HFF-Myc (cell line): ENCODE results near the gene POMZP3.
"Not testable (repeated sequence)": the region's sequence is repeated elsewhere in the genome, so short reads cannot be mapped to it uniquely, and the experiment has no call there.

ENCODE experiments used
- DNase-seq: peaks from one replicate; pipeline ENCODE4 v3.0.0-alpha.2; 2011; ENCODE audit warnings: low read depth; ENCODE audit errors: extremely low read depth
- H3K4me3 ChIP-seq: replicated peaks from 2 replicates; pipeline ENCODE4 v1.5.1; 2011; ENCODE audit warnings: low read depth, mild to moderate bottlenecking, control low read depth, low read length
- TF ChIP-seq, protein P1 (sequence below): IDR thresholded peaks from 2 replicates; pipeline ENCODE4 v1.5.1; 2012; ENCODE audit warnings: mild to moderate bottlenecking, low read depth, low read length, control low read depth; ENCODE audit errors: missing control alignments

POMZP3 gene

GRCh38 chr7:76626989-76627642 lies at the start of gene POMZP3:
POMZP3 (minus strand) TSS chr7:76627279; CDS start chr7:76626064, 1,215 bp downstream.
- not testable (repeated sequence) for DNase-seq
- H3K4me3 ChIP-seq = peak within 1 kb of the TSS; percentile 46

- not testable (repeated sequence) for DNase-seq, H3K4me3 ChIP-seq
Observed at GRCh38 chr7:76675783-76676182, 48.7 kb upstream of the POMZP3 start.

GRCh38 chr7:76673346-76673745 lies 46.3 kb upstream of the POMZP3 start:
- not testable (repeated sequence) for DNase-seq, H3K4me3 ChIP-seq

DNA sequence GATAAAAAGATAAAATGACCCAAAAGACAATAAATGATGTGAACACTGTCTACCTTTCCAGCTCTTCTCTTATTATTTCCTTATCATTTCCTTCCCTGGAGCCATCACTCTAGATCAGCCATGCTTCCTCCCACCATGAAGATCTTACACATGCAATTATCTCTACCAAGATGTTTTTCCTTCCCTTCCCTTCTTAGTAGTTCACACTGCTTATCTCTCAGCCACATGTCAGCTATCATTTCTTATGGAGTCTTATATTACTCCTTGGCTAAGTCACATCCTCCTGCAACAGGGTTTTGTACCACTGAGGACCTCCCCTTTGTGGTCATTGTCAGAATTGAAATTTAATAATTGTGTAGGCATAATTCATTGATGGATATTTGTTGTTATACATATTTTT lies 32.1 kb upstream of the POMZP3 start:
- DNase-seq, H3K4me3 ChIP-seq: not testable (repeated sequence)

GRCh38 chr7:76656425-76656824 lies 29.3 kb upstream of the POMZP3 start:
- DNase-seq, H3K4me3 ChIP-seq: not testable (repeated sequence)

DNA sequence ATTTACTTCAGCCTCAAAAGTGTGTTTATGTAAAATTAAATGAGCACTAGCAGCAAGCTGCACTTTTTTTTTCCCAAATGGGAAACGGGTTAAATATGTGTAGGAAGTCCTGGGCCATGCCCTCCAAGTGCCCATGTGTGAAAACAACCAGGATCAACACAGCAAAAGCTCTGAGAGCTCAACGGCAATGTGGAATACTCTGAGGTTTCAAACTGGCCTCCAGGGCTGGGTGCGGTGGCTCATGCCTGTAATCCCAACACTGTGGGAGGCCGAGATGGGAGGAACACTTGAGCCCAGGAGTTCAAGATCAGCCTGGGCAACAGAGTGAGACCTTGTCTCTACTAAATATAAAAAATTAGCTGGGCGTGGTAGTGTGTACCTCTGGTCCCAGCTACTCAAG lies 15.5 kb upstream of the POMZP3 start:
- H3K4me3 ChIP-seq, DNase-seq: not testable (repeated sequence)

DNA sequence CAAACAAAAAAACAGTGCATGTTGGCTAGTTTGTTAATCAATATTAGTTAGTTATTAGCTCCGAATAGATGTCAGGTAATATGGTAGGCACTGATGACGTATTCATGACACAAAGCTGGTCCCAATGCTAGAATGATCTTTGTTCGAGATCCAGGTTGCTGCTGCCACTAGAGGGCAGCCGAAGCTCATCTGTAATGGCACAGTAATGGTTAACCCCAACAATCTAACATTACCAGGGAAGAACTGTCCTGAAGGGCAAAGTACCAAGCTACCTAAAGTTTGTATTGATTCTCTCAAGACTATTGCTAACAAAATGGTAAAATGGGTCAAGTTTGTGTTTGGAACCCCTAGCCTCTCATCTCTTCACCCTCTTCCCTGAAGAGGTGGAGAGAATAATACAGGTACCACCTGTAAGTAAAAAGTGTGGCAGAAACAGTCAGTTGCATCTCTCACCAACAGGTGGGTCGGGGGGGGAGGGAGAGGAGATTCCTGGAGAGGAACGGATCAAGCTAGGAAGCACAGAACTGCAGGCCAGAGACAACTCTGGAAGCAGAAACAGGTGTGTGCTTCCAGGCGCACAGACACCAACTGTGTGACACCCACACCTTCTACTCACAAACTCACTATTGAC lies 10.1 kb upstream of the POMZP3 start:
- TF ChIP-seq, protein P1, sequence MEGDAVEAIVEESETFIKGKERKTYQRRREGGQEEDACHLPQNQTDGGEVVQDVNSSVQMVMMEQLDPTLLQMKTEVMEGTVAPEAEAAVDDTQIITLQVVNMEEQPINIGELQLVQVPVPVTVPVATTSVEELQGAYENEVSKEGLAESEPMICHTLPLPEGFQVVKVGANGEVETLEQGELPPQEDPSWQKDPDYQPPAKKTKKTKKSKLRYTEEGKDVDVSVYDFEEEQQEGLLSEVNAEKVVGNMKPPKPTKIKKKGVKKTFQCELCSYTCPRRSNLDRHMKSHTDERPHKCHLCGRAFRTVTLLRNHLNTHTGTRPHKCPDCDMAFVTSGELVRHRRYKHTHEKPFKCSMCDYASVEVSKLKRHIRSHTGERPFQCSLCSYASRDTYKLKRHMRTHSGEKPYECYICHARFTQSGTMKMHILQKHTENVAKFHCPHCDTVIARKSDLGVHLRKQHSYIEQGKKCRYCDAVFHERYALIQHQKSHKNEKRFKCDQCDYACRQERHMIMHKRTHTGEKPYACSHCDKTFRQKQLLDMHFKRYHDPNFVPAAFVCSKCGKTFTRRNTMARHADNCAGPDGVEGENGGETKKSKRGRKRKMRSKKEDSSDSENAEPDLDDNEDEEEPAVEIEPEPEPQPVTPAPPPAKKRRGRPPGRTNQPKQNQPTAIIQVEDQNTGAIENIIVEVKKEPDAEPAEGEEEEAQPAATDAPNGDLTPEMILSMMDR = peak; percentile 50
- DNase-seq = not testable (repeated sequence)

GRCh38 chr7:76626581-76626980 lies 498 bp downstream of the POMZP3 start:
- peak overlapping the region; percentile 46 for H3K4me3 ChIP-seq
- not testable (repeated sequence) for DNase-seq

More for the DNA sequence above, 10.1 kb upstream of the POMZP3 start:
- not testable (repeated sequence) for H3K4me3 ChIP-seq

DNA sequence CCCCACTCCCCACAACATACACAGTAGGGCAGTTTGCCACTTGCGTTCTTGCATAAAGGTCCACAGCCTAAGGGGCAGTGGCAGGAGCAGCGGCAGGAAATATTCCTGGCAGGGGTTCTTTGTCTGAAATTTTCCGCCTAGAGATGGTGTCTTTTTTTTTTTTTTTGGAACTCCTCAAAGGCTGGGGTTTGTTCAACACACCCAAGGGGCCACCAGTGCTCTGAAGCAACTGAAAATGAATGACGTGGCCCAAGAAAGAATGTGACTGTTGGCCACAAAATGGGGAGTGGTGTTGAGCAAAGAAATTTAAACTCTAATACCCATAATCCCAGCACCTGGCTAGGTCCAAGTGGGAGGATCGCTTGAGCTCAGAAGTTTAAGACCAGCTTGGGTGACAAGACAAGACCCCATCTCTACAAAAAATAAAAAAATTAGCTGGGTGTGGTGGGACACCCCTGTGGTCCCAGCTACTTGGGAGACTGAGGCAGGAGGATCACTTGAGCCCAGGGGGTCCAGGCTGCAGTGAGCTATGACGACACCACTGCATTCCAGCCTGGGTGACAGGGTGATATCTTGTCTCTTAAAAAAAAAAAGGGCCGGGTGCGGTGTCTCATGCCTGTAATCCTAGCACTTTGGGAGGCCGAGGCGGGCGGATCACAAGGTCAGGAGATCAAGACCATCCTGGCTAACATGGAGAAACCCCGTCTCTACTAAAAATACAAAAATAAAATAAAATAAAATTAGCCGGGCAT lies 7.5 kb downstream of the POMZP3 start:
- H3K4me3 ChIP-seq = not testable (repeated sequence)

DNA sequence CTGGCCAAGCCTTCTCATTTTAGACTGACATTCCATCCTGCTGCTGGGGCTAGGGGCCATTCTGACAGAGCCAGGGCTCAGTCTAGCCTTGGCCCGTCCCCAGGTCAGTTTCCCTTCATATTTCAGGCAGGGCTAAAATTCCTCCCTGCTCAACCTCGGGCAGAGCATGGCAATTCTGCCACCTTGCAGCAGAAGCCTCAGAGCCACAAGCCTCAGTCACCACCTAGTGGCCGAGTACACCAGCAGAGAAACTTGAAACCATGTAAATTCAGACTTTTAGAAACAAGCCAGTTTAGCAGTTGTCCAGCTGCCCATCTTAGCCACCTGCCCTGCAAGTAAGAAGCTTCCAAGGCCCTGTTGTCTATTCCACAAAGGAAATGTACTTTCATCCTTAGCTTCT lies 13.3 kb downstream of the POMZP3 start:
- peak; percentile 16 for DNase-seq
- not testable (repeated sequence) for H3K4me3 ChIP-seq
- TF ChIP-seq, protein P1 = peak; percentile 23

More for the DNA sequence above, 7.5 kb downstream of the POMZP3 start:
- DNase-seq = not testable (repeated sequence)

- not testable (repeated sequence) for DNase-seq, H3K4me3 ChIP-seq
Observed at GRCh38 chr7:76612232-76612631, 14.8 kb downstream of the POMZP3 start.

- DNase-seq, H3K4me3 ChIP-seq: not testable (repeated sequence)
Observed at GRCh38 chr7:76609864-76610263, 17.2 kb downstream of the POMZP3 start.

DNA sequence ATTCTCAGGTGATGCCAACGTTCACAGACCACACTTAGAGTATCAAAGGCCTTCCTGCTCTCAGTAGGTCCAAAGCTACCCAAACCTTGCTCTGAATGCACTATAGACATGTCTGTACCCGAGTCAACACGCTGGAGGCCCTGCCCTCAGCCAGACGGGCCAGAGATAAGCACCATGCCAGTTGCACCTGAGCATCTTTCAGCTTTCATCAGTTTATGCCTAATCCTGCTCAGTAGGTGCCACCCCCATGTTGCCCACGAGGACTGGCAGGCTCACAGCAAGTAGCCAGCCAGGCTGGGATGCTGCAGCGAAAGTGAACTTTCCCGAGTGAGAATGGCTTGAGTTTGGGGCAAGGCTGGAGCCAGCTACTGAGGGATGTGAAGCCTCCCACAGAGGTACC lies 18.6 kb downstream of the POMZP3 start:
- not testable (repeated sequence) for DNase-seq, H3K4me3 ChIP-seq

DNA sequence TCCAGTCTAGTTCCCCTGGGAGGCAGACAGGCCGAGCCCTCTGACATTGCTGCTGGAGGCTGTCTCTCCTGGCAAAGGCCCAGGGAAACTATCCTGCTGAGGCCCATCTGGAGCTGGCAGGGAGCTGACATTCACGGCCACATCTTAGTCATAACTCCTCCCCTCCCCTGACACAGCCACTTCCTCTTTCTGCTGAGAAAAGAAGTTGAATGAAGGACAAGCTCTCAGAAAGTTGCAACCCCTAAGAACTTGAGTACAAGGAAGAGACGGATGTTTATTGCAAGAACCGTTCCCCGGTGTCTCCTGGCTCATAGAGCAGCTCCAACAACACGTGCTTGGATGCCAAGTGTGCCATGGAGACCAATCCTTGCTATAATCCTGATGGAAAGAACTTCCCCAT lies 21.1 kb downstream of the POMZP3 start:
- not testable (repeated sequence) for H3K4me3 ChIP-seq
- peak; percentile 78 for DNase-seq

- not testable (repeated sequence) for H3K4me3 ChIP-seq, DNase-seq
Observed at GRCh38 chr7:76600650-76601049, 26.4 kb downstream of the POMZP3 start.

GRCh38 chr7:76600116-76600482 lies 27.0 kb downstream of the POMZP3 start:
- not testable (repeated sequence) for DNase-seq, H3K4me3 ChIP-seq
